ENCODE measurements around the gene HK3. TPM values are rescaled to one million over a fixed set of nuclear protein-coding genes. Genes with fewer than 3 reads are reported as not detected.

The HK3 gene
- total and polyA plus RNA-seq, 8 donors = 0.54 to 97.0 (median 1.6) TPM

GRCh38 chr5:176870110-176870591 lies 29.0 kb downstream of the HK3 start:
- TF ChIP-seq, protein P1, sequence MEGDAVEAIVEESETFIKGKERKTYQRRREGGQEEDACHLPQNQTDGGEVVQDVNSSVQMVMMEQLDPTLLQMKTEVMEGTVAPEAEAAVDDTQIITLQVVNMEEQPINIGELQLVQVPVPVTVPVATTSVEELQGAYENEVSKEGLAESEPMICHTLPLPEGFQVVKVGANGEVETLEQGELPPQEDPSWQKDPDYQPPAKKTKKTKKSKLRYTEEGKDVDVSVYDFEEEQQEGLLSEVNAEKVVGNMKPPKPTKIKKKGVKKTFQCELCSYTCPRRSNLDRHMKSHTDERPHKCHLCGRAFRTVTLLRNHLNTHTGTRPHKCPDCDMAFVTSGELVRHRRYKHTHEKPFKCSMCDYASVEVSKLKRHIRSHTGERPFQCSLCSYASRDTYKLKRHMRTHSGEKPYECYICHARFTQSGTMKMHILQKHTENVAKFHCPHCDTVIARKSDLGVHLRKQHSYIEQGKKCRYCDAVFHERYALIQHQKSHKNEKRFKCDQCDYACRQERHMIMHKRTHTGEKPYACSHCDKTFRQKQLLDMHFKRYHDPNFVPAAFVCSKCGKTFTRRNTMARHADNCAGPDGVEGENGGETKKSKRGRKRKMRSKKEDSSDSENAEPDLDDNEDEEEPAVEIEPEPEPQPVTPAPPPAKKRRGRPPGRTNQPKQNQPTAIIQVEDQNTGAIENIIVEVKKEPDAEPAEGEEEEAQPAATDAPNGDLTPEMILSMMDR (IDR thresholded peaks at IDR 0.05) = peak in 1 of 2 donors; percentile 20
- Histone ChIP-seq H3K27me3 (peaks cover 24 to 72% of the 10 kb centered on the region in 2 donors), H3K36me3 (no peaks in the 10 kb centered on the region), H3K4me3 (no peak overlapping the region), H3K9me3 (no peaks in the 10 kb centered on the region), H3K27ac (no peak overlapping the region), H3K4me1 (no peaks in the 10 kb centered on the region)
- DNase-seq = peak in 2 of 4 donors; percentile 51 to 76
- intact Hi-C loops (cut with DNase I) = no loop called here
- ATAC-seq = peak; percentile 70

DNA sequence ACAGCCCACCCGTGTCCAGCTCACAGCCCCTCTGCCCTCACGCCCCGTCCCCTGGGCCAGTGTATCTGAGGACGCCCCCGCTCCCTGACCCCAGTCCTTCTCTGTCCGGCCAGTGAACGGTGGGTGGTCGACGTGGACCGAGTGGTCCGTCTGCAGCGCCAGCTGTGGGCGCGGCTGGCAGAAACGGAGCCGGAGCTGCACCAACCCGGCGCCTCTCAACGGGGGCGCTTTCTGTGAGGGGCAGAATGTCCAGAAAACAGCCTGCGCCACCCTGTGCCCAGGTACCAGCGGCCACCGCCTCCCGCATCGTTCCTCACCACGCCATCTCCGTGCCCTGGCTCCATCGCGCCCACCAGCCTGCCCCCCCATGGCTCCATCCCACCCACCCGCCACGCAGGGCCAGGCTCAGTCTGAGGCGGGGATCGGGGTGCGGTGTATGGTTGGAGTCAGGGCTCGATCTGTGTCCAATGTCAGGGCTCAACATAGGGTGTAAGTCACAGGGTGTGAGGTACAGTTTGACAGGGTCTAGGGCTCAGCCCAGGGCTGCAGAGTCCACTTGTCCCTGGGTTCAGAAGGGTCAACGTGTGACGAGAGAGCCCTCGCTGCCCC lies 29.5 kb downstream of the HK3 start:
- H3K4me1 ChIP-seq = no peaks in the 10 kb centered on the region
- peaks cover 24 to 72% of the 10 kb centered on the region in 2 donors for H3K27me3 ChIP-seq
- no peak overlapping the region for H3K27ac ChIP-seq
- no peaks in the 10 kb centered on the region for H3K9me3 ChIP-seq
- TF ChIP-seq, protein P1 (IDR thresholded peaks at IDR 0.05) = no peak
- no peaks in the 10 kb centered on the region for H3K36me3 ChIP-seq
- no peak for ATAC-seq
- H3K4me3 ChIP-seq = no peak overlapping the region
- peak in 1 of 4 donors; percentile 71 for DNase-seq
- intact Hi-C loops (cut with DNase I) = no loop called here

- DNase-seq (peak in 1 of 4 donors; percentile 74), ATAC-seq (no peak)
- Histone ChIP-seq H3K4me1 (no peaks in the 10 kb centered on the region), H3K9me3 (no peaks in the 10 kb centered on the region), H3K27ac (no peak overlapping the region), H3K4me3 (no peak overlapping the region), H3K36me3 (no peaks in the 10 kb centered on the region), H3K27me3 (peaks cover 24 to 72% of the 10 kb centered on the region in 2 donors)
- TF ChIP-seq, protein P1 (IDR thresholded peaks at IDR 0.05) = no peak
- intact Hi-C loops (cut with DNase I) = no loop called here
These were observed 30.4 kb downstream of the HK3 start for GRCh38 chr5:176868731-176869130.

DNA sequence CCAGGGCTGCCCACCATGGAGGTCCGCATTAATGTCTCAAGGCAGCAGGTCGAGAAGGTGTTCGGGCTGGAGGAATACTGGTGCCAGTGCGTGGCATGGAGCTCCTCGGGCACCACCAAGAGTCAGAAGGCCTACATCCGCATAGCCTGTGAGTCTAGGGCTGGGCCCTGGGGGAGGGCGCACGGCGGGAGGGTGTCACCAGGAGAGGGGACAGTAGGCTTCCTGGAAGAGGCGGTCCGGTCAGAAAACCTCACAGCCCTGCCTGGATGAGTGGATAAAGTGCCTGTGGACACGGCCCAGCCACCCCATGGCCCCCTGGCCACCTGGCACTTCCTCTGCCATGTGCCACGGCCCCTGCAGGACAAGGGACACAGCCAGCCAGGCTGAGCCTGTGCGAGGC lies 31.0 kb downstream of the HK3 start:
- no peaks in the 10 kb centered on the region for H3K36me3 ChIP-seq
- intact Hi-C loops (cut with DNase I) = no loop called here
- TF ChIP-seq, protein P1 (IDR thresholded peaks at IDR 0.05) = no peak
- H3K27me3 ChIP-seq = peaks cover 24 to 72% of the 10 kb centered on the region in 2 donors
- H3K4me1 ChIP-seq = no peaks in the 10 kb centered on the region
- no peak for ATAC-seq
- H3K27ac ChIP-seq = no peak overlapping the region
- no peaks in the 10 kb centered on the region for H3K9me3 ChIP-seq
- DNase-seq = no peak
- no peak overlapping the region for H3K4me3 ChIP-seq

GRCh38 chr5:176866707-176867310 lies 32.3 kb downstream of the HK3 start:
- ATAC-seq (no peak), DNase-seq (peak in 1 of 4 donors; percentile 30)
- TF ChIP-seq, protein P1 (IDR thresholded peaks at IDR 0.05) = no peak
- Histone ChIP-seq H3K9me3 (no peaks in the 10 kb centered on the region), H3K4me1 (no peaks in the 10 kb centered on the region), H3K27me3 (peaks cover 28 to 85% of the 10 kb centered on the region in 2 donors), H3K36me3 (no peaks in the 10 kb centered on the region), H3K27ac (no peak overlapping the region), H3K4me3 (no peak overlapping the region)
- intact Hi-C loops (cut with DNase I) = no loop called here

All from left lung (tissue), 10 donors.